KMS-11 (cell line): Measurements from ENCODE around the gene GNG7.

Experiments used
- H2AFZ ChIP-seq: fragments of 200-600 bp; sonication (generic); 2 replicates; pipeline ENCODE4 v1.6.1; 2016; ENCODE audit warnings: antibody characterized with exemption, mixed run types, low read depth
- H3K27ac ChIP-seq: fragments of 200-600 bp; sonication (generic); 2 replicates; pipeline ENCODE4 v1.6.1; 2016; ENCODE audit warnings: mild to moderate bottlenecking, mixed run types
- H3K27me3 ChIP-seq: fragments of 200-600 bp; sonication (generic); 2 replicates; pipeline ENCODE4 v1.6.1; 2017; ENCODE audit warnings: mild to moderate bottlenecking, low read depth, mixed run types, moderate library complexity; ENCODE audit not compliant: insufficient read depth
- H3K36me3 ChIP-seq: fragments of 200-600 bp; sonication (generic); 2 replicates; pipeline ENCODE4 v1.6.1; 2017; ENCODE audit warnings: mild to moderate bottlenecking, mixed run types; ENCODE audit not compliant: insufficient read depth
- H3K4me1 ChIP-seq: fragments of 200-600 bp; sonication (generic); 2 replicates; pipeline ENCODE4 v1.6.1; 2016; ENCODE audit warnings: mild to moderate bottlenecking, low read depth, mixed run types; ENCODE audit not compliant: poor library complexity, severe bottlenecking
- H3K4me2 ChIP-seq: fragments of 200-600 bp; sonication (generic); 2 replicates; pipeline ENCODE4 v1.7.0; 2016; ENCODE audit warnings: mild to moderate bottlenecking, mixed run types
- H3K4me3 ChIP-seq: fragments of 200-600 bp; sonication (generic); IDR thresholded peaks from 2 replicates; pipeline ENCODE4 v1.6.1; 2017; ENCODE audit warnings: low read depth, low read length, mixed read lengths; ENCODE audit not compliant: insufficient read depth
- H3K79me2 ChIP-seq: fragments of 200-600 bp; sonication (generic); 2 replicates; pipeline ENCODE4 v1.6.1; 2016; ENCODE audit warnings: low read depth, mixed run types; ENCODE audit not compliant: insufficient read depth
- H3K9ac ChIP-seq: fragments of 200-600 bp; sonication (generic); 2 replicates; pipeline ENCODE4 v1.6.1; 2016; ENCODE audit warnings: mild to moderate bottlenecking, mixed run types
- H4K20me1 ChIP-seq: fragments of 200-600 bp; sonication (generic); 2 replicates; pipeline ENCODE4 v1.6.1; 2016; ENCODE audit warnings: mild to moderate bottlenecking, mixed run types; ENCODE audit not compliant: insufficient read depth
- CTCF ChIP-seq: fragments of 200-600 bp; sonication (generic); conservative IDR thresholded peaks from 2 replicates; pipeline ENCODE4 v1.6.1; 2017; ENCODE audit warnings: low read depth, mild to moderate bottlenecking, antibody characterized with exemption, low read length, moderate library complexity, mixed read lengths

GNG7 gene

GRCh38 chr19:2492870-2493269, 209.6 kb downstream of the GNG7 start:
- no peak for TF ChIP-seq CTCF
- H3K27me3 ChIP-seq: 0 out of 2 replicates have a peak, but pooled peaks cover 3% of the 10 kb centered on the region
- H3K4me1 ChIP-seq: peaks cover 57% of the 10 kb centered on the region
- H4K20me1 ChIP-seq: no peaks in the 10 kb centered on the region
- H3K36me3 ChIP-seq: no peaks in the 10 kb centered on the region
- no peak overlapping the region for H2AFZ ChIP-seq
- H3K4me2 ChIP-seq: no peak overlapping the region
- H3K79me2 ChIP-seq: no peaks in the 10 kb centered on the region
- H3K4me3 ChIP-seq: no peak overlapping the region
- no peak overlapping the region for H3K9ac ChIP-seq
- no peak overlapping the region for H3K27ac ChIP-seq

GRCh38 chr19:2491130-2491801, 211.2 kb downstream of the GNG7 start:
- H3K9ac ChIP-seq: peak overlapping the region; percentile 35; the same call in 1 of the 2 replicates
- no peaks in the 10 kb centered on the region for H3K79me2 ChIP-seq
- H3K27me3 ChIP-seq: 0 out of 2 replicates have a peak, but pooled peaks cover 3% of the 10 kb centered on the region
- peaks cover 55% of the 10 kb centered on the region for H3K4me1 ChIP-seq
- H3K4me3 ChIP-seq: no peak overlapping the region
- peak overlapping the region; percentile 73 for H2AFZ ChIP-seq
- H3K4me2 ChIP-seq: peak overlapping the region; percentile 92
- TF ChIP-seq CTCF: no peak
- no peaks in the 10 kb centered on the region for H4K20me1 ChIP-seq
- no peaks in the 10 kb centered on the region for H3K36me3 ChIP-seq
- peak overlapping the region; percentile 58 for H3K27ac ChIP-seq

GRCh38 chr19:2490659-2491058, 211.8 kb downstream of the GNG7 start:
- Histone ChIP-seq H3K9ac (peak overlapping the region; percentile 35; the same call in 1 of the 2 replicates), H3K36me3 (no peaks in the 10 kb centered on the region), H3K27ac (peak overlapping the region; percentile 58), H3K27me3 (0 out of 2 replicates have a peak, but pooled peaks cover 3% of the 10 kb centered on the region), H3K79me2 (no peaks in the 10 kb centered on the region), H3K4me1 (peaks cover 49% of the 10 kb centered on the region), H2AFZ (peak overlapping the region; percentile 73), H4K20me1 (no peaks in the 10 kb centered on the region), H3K4me3 (no peak overlapping the region), H3K4me2 (peak overlapping the region; percentile 92)
- no peak for TF ChIP-seq CTCF

- Histone ChIP-seq H3K27ac (no peak overlapping the region), H3K4me3 (no peak overlapping the region), H3K4me1 (peaks cover 44% of the 10 kb centered on the region), H3K27me3 (0 out of 2 replicates have a peak, but pooled peaks cover 3% of the 10 kb centered on the region), H3K4me2 (no peak overlapping the region), H3K9ac (no peak overlapping the region), H2AFZ (no peak overlapping the region), H3K79me2 (no peaks in the 10 kb centered on the region), H3K36me3 (no peaks in the 10 kb centered on the region), H4K20me1 (no peaks in the 10 kb centered on the region)
- no peak for TF ChIP-seq CTCF
Measured at GRCh38 chr19:2488942-2489731, 213.4 kb downstream of the GNG7 start.
